ENCODE results near the gene GTF3C1.

DNA sequence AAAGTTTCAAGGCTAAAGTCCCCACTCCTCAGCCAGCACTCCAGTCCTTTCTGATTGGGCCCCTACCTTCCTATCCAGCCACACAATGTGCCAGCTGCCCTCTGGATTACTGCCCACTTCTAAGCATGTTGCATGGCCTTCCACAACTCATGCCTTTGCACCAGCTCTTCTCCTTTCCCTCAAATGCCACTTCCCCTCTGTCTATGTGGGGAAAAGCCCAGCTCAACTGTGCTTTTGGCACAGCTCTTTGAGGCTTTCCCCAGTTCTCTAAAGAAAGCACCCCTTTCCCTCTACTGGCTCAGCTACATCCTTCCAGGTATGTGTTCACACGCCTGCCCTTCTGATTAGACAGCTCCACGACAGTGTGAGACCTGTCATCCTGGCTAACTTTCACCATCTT is 18.5 kb downstream of the GTF3C1 start:
- TF ChIP-seq CTCF (IDR thresholded peaks at IDR 0.05): no peak
- TF ChIP-seq POLR2A (IDR thresholded peaks at IDR 0.05): no peak
- TF ChIP-seq POLR2AphosphoS5 (IDR thresholded peaks at IDR 0.05): no peak

Measured in breast epithelium (tissue), 3 donors.